ENCODE results near the gene ALK. TPM values are rescaled to one million over a fixed set of nuclear protein-coding genes. Genes with fewer than 3 reads are reported as not detected.

The ALK gene
- total RNA-seq, 2 donors from 2014 or later = under 0.01 to 0.26 TPM

DNA sequence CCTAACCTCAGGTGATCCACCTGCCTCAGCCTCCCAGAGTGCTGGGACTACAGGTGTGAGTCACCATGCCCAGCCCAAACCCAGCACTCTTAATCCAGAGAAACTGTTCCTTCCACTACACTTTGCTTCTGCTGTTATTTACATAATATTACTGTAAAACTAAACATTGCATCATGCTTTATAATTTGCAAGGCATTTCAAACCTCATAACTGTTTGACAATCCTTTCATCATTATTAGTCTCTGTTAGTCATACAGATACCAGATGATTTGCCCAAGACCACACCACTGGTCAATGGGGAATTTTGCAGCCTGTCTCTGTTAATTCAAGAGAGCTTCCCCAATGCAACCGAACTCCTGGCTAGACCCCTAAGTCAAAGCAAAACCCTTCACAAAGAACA is 338.3 kb downstream of the ALK start:
- WGBS, 2 donors = 78 to 93% methylated on average over 1 of the region's 1 CpG
- ATAC-seq = no peak
- TF ChIP-seq POLR2A (IDR thresholded peaks at IDR 0.05) = no peak
- TF ChIP-seq, protein P1, sequence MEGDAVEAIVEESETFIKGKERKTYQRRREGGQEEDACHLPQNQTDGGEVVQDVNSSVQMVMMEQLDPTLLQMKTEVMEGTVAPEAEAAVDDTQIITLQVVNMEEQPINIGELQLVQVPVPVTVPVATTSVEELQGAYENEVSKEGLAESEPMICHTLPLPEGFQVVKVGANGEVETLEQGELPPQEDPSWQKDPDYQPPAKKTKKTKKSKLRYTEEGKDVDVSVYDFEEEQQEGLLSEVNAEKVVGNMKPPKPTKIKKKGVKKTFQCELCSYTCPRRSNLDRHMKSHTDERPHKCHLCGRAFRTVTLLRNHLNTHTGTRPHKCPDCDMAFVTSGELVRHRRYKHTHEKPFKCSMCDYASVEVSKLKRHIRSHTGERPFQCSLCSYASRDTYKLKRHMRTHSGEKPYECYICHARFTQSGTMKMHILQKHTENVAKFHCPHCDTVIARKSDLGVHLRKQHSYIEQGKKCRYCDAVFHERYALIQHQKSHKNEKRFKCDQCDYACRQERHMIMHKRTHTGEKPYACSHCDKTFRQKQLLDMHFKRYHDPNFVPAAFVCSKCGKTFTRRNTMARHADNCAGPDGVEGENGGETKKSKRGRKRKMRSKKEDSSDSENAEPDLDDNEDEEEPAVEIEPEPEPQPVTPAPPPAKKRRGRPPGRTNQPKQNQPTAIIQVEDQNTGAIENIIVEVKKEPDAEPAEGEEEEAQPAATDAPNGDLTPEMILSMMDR (IDR thresholded peaks at IDR 0.05) = no peak

DNA sequence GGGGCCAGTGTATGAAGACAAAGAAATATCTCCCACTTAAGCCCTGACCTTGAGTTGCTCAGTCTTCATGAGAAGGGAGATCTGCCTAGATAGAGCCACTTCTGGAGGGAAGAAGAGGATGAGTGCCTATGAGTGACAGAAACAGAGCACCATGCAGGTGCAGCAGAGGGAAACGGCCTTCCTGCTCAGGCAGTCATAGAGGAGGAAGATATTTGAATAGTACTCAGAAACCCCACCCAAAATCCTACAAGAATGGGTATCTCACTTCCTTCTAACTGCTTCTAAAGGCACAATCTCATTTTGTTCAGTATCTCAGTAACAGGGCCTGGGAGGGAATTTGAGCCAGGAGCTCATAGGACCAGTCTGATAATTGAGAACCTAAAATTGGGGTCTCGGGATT is 339.3 kb downstream of the ALK start:
- ATAC-seq (no peak), DNase-seq (no peak)
- 75 to 80% methylated on average over 2 of the region's 2 CpGs for WGBS, 2 donors
- no peaks in the 10 kb centered on the region for H3K4me1 ChIP-seq
- TF ChIP-seq POLR2A (IDR thresholded peaks at IDR 0.05) = no peak
- TF ChIP-seq, protein P1 (IDR thresholded peaks at IDR 0.05) = no peak
- no peaks in the 10 kb centered on the region for H3K36me3 ChIP-seq (replicated peaks in 1 of 2; ENCODE audit: insufficient read depth in 1 of 2, low read depth in 2 of 2)
- no peaks in the 10 kb centered on the region for H3K27me3 ChIP-seq
- H3K4me3 ChIP-seq = no peak overlapping the region
- no peak overlapping the region for H3K27ac ChIP-seq
- H3K9me3 ChIP-seq = no peaks in the 10 kb centered on the region
- intact Hi-C loops (cut with DNase I) = no loop called here

More for the DNA sequence above, 338.3 kb downstream of the ALK start:
- DNase-seq = no peak
- H3K27ac ChIP-seq = no peak overlapping the region
- no peaks in the 10 kb centered on the region for H3K27me3 ChIP-seq
- no peaks in the 10 kb centered on the region for H3K36me3 ChIP-seq (replicated peaks in 1 of 2; ENCODE audit: insufficient read depth in 1 of 2, low read depth in 2 of 2)
- intact Hi-C loops (cut with DNase I) = no loop called here
- H3K4me1 ChIP-seq = no peaks in the 10 kb centered on the region
- H3K9me3 ChIP-seq = no peaks in the 10 kb centered on the region
- H3K4me3 ChIP-seq = no peak overlapping the region

DNA sequence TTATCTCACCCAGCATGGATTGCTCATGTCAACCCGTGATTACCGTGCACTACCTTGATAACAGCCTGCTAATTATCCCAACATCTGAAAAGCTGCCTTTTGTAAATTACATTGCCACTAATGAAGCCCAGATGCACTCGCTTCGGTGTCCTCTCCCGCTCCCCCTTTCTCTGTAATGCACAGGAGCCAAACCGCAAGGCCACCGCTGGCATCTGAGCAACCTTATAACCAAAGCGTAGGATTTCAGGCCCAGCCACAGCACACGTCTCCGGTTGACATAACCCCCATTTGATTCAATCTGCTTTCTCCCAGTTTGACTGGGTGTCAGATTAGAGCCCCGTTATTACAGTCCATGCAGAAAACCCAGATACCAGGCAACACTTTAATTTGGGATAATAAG is 341.2 kb downstream of the ALK start:
- 84 to 89% methylated on average over 11 of the region's 11 CpGs for WGBS, 2 donors
- H3K4me3 ChIP-seq = no peak overlapping the region
- intact Hi-C loops (cut with DNase I) = no loop called here
- H3K27me3 ChIP-seq = no peaks in the 10 kb centered on the region
- H3K36me3 ChIP-seq (replicated peaks in 1 of 2; ENCODE audit: insufficient read depth in 1 of 2, low read depth in 2 of 2) = no peaks in the 10 kb centered on the region
- TF ChIP-seq POLR2A (IDR thresholded peaks at IDR 0.05) = no peak
- TF ChIP-seq, protein P1 (IDR thresholded peaks at IDR 0.05) = no peak
- DNase-seq = no peak
- H3K9me3 ChIP-seq = no peaks in the 10 kb centered on the region
- no peak for ATAC-seq
- no peak overlapping the region for H3K27ac ChIP-seq
- H3K4me1 ChIP-seq = no peaks in the 10 kb centered on the region

DNA sequence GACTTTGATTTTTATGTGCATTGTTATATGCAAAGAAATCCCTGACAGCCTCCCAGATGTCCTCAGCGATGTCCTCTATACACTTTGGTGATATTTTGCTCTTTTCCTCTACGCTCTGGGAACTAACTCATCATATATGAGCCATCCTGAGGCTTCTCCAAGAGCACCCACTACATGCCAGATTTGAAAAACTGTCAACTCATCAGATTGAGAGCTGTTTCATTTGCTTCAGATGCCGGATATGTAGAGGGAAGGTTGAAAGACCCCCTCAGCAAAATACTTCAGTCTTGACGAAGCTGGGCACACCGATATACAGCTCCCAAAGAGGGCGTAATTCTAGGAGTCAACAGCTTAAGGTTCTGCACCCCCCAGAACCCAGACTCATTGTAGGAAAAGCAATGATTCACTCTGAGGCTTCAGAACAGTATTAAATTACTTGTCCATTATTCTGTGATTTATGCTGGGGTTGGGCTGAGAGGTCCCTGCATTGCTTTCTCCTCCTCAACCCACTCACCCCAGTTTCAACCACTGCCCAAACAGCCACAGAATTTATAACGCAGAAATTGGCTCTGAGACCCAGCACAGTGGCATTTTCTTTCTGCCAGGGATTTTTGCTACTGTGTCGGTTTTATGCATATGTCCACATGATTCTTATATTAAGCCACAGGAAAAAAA is 341.8 kb downstream of the ALK start:
- Histone ChIP-seq H3K36me3 (replicated peaks in 1 of 2; ENCODE audit: insufficient read depth in 1 of 2, low read depth in 2 of 2) (no peaks in the 10 kb centered on the region), H3K4me3 (no peak overlapping the region), H3K4me1 (no peaks in the 10 kb centered on the region), H3K9me3 (no peaks in the 10 kb centered on the region), H3K27ac (no peak overlapping the region), H3K27me3 (no peaks in the 10 kb centered on the region)
- TF ChIP-seq POLR2A (IDR thresholded peaks at IDR 0.05) = no peak
- TF ChIP-seq, protein P1 (IDR thresholded peaks at IDR 0.05) = no peak
- DNase-seq = no peak
- intact Hi-C loops (cut with DNase I) = no loop called here
- no peak for ATAC-seq
- 89 to 91% methylated on average over 7 to 8 of the region's 8 CpGs for WGBS, 2 donors

DNA sequence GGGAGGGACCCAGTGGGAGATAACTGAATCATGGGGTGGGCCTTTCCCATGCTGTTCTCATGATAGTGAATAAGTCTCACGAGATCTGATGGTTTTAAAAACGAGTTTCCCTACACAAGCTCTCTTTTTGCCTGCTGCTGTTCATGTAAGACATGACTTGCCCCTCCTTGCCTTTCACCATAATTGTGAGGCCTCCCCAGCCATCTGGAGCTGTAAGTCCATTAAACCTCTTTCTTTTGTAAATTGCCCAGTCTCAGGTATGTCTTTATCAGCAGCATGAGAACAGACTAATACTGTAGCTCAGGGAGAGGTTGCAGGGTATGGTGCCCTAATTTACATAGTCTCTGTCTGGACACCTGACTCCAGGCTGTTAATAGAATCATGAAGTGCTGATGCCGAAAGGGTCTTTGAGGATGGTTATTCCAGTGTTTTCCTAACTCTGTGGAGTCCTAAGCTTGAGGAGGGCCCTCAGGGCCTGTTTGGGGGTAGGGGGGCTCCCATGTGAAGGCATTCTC is 343.2 kb downstream of the ALK start:
- ATAC-seq (no peak), DNase-seq (no peak)
- intact Hi-C loops (cut with DNase I) = no loop called here
- TF ChIP-seq POLR2A (IDR thresholded peaks at IDR 0.05) = no peak
- TF ChIP-seq, protein P1 (IDR thresholded peaks at IDR 0.05) = no peak
- Histone ChIP-seq H3K27me3 (no peaks in the 10 kb centered on the region), H3K27ac (no peak overlapping the region), H3K4me1 (peaks cover 8% of the 10 kb centered on the region), H3K9me3 (no peaks in the 10 kb centered on the region), H3K4me3 (no peak overlapping the region), H3K36me3 (replicated peaks in 1 of 2; ENCODE audit: insufficient read depth in 1 of 2, low read depth in 2 of 2) (no peaks in the 10 kb centered on the region)
- 67 to 78% methylated on average over 3 of the region's 3 CpGs for WGBS, 2 donors
